DND-41 (cell line): Measurements from ENCODE around the gene PRTFDC1.
A peak's percentile ranks its signal among the peaks of the same experiment; 100 is the strongest.

Experiments used
- ATAC-seq: fragments of 200-7000 bp; cut with Tn5 transposase; 3 replicates; pipeline ENCODE4 v1.9.1; 2021; ENCODE audit warnings: low read depth; ENCODE audit not compliant: insufficient read depth
- DNase-seq: peaks from one replicate; pipeline ENCODE4 v3.0.0-alpha.2; 2020
- H2AFZ ChIP-seq: 2 replicates; pipeline ENCODE4 v1.6.0; 2012; ENCODE audit warnings: low read depth, low read length
- H3K27ac ChIP-seq: 2 replicates; pipeline ENCODE4 v1.5.1; 2012; ENCODE audit warnings: low read length, inconsistent platforms
- H3K27me3 ChIP-seq: fragments of 200-600 bp; sonication (generic); 2 replicates; pipeline ENCODE4 v1.6.0; 2012; ENCODE audit warnings: low read length, mild to moderate bottlenecking, inconsistent platforms; ENCODE audit not compliant: insufficient read depth, poor library complexity
- H3K36me3 ChIP-seq: 2 replicates; pipeline ENCODE4 v1.5.1; 2012; ENCODE audit warnings: low read length, inconsistent platforms; ENCODE audit not compliant: insufficient read depth
- H3K4me1 ChIP-seq: 2 replicates; pipeline ENCODE4 v1.5.1; 2012; ENCODE audit warnings: mild to moderate bottlenecking, low read length; ENCODE audit not compliant: insufficient read depth
- H3K4me2 ChIP-seq: 2 replicates; pipeline ENCODE4 v1.6.0; 2012; ENCODE audit warnings: mild to moderate bottlenecking, moderate library complexity, low read length, inconsistent platforms; ENCODE audit not compliant: insufficient read depth
- H3K4me3 ChIP-seq, 2 experiments: fragments of 200-600 bp in 1 of 2; shearing (Covaris generic) in 1 of 2; 2 replicates each; pipeline ENCODE4 v1.5.1; 2012 to 2016; ENCODE audit warnings: inconsistent platforms in 2 of 2, low read length in 2 of 2, mild to moderate bottlenecking in 2 of 2, low read depth in 1 of 2, moderate library complexity in 1 of 2
- H3K79me2 ChIP-seq: 2 replicates; pipeline ENCODE4 v1.6.0; 2012; ENCODE audit warnings: low read length, inconsistent platforms; ENCODE audit not compliant: insufficient read depth
- H3K9ac ChIP-seq: 2 replicates; pipeline ENCODE4 v1.6.0; 2012; ENCODE audit warnings: low read depth, mild to moderate bottlenecking, inconsistent platforms, low read length, moderate library complexity
- H3K9me3 ChIP-seq: 2 replicates; pipeline ENCODE4 v1.5.1; 2012; ENCODE audit warnings: low read length, moderate library complexity, mild to moderate bottlenecking, inconsistent platforms; ENCODE audit not compliant: insufficient read depth, severe bottlenecking
- H4K20me1 ChIP-seq: 2 replicates; pipeline ENCODE4 v1.6.0; 2012; ENCODE audit warnings: low read length; ENCODE audit not compliant: insufficient read depth
- CTCF ChIP-seq: IDR thresholded peaks from 2 replicates; pipeline ENCODE4 v1.5.1; 2012; ENCODE audit warnings: borderline replicate concordance, low read length, moderate library complexity, mild to moderate bottlenecking; ENCODE audit not compliant: poor library complexity, severe bottlenecking; ENCODE audit errors: extremely low read depth
- EZH2 ChIP-seq: IDR thresholded peaks from 3 replicates; pipeline ENCODE4 v1.6.1; 2012; ENCODE audit warnings: borderline replicate concordance, low read depth, mild to moderate bottlenecking, moderate library complexity, low read length, inconsistent platforms; ENCODE audit not compliant: severe bottlenecking

PRTFDC1 gene

GRCh38 chr10:24866604-24867583, 85.5 kb downstream of the PRTFDC1 start:
- Histone ChIP-seq H2AFZ (peak overlapping the region; percentile 45; the same call in 1 of the 2 replicates), H3K4me2 (peak overlapping the region; percentile 12; the same call in 1 of the 2 replicates), H3K27ac (no peak overlapping the region), H3K36me3 (no peaks in the 10 kb centered on the region), H3K79me2 (no peaks in the 10 kb centered on the region), H3K9me3 (peaks cover 5% of the 10 kb centered on the region), H4K20me1 (no peaks in the 10 kb centered on the region), H3K4me3 (no peak overlapping the region), H3K27me3 (no peaks in the 10 kb centered on the region), H3K9ac (no peak overlapping the region), H3K4me1 (peaks cover 9% of the 10 kb centered on the region; the same call in 1 of the 2 replicates)
- TF ChIP-seq EZH2 (no peak), CTCF (no peak)
- ATAC-seq (peak; percentile 77), DNase-seq (peak; percentile 32)

- no peak for ATAC-seq
- DNase-seq: no peak
- Histone ChIP-seq H3K9me3 (peaks cover 5% of the 10 kb centered on the region), H3K27me3 (no peaks in the 10 kb centered on the region), H3K4me2 (no peak overlapping the region), H3K79me2 (no peaks in the 10 kb centered on the region), H3K9ac (no peak overlapping the region), H4K20me1 (no peaks in the 10 kb centered on the region), H3K4me1 (peaks cover 9% of the 10 kb centered on the region; the same call in 1 of the 2 replicates), H3K4me3 (no peak overlapping the region), H2AFZ (no peak overlapping the region), H3K27ac (no peak overlapping the region), H3K36me3 (no peaks in the 10 kb centered on the region)
- no peak for TF ChIP-seq EZH2
- TF ChIP-seq CTCF: no peak
Observed at GRCh38 chr10:24865783-24866182, 86.6 kb downstream of the PRTFDC1 start.

DNA sequence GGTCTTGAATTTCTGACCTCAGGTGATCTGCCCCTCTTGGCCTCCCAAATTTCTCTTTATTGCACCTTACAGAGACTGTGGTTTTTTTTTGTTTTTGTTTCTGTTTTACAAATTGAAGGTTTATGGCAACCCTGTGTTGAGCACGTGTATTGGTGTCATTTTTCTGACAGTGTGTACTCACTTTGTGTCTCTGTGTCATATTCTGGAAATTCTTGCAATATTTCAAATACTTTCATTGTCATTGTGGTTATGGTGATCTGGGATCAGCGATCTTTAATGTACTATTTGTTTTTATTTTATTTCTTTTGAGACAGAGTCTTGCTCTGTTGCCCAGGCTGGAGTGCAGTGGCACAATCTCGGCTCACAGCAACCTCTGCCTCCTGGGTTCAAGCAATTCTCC, 89.8 kb downstream of the PRTFDC1 start:
- no peak for DNase-seq

More for the DNA sequence above, 89.8 kb downstream of the PRTFDC1 start:
- Histone ChIP-seq H3K27me3 (no peaks in the 10 kb centered on the region), H3K36me3 (no peaks in the 10 kb centered on the region), H3K79me2 (no peaks in the 10 kb centered on the region), H3K4me2 (no peak overlapping the region), H4K20me1 (no peaks in the 10 kb centered on the region), H3K9ac (no peak overlapping the region), H3K4me1 (peaks cover 9% of the 10 kb centered on the region; the same call in 1 of the 2 replicates), H3K27ac (no peak overlapping the region), H3K4me3 (no peak overlapping the region), H2AFZ (no peak overlapping the region), H3K9me3 (peaks cover 5% of the 10 kb centered on the region)
- TF ChIP-seq CTCF (no peak), EZH2 (no peak)
- no peak for ATAC-seq
